Keratinocyte (primary cell): ENCODE results near the gene DAPK2. TPM values are rescaled to one million over a fixed set of nuclear protein-coding genes. Genes with fewer than 3 reads are reported as not detected.

Experiments
- DNase-seq: peaks from one replicate; pipeline ENCODE4 v3.0.0-alpha.2; 2011; ENCODE audit warnings: low read depth, missing footprints, low spot score
- FAIRE-seq: peaks from 2 replicates; lab custom pipeline; 2011; peaks lifted over from hg19 to GRCh38; lab: Jason Lieb, UNC
- H2AFZ ChIP-seq: 2 replicates; pipeline ENCODE4 v1.6.0; 2012; ENCODE audit warnings: low read length, control low read depth, inconsistent platforms; ENCODE audit not compliant: control insufficient read depth
- H3K27ac ChIP-seq: 2 replicates; pipeline ENCODE4 v1.5.1; 2011; ENCODE audit warnings: low read length; ENCODE audit not compliant: control insufficient read depth, insufficient read depth
- H3K27me3 ChIP-seq: 3 replicates; pipeline ENCODE4 v1.6.0; 2011; ENCODE audit warnings: low read length; ENCODE audit not compliant: control insufficient read depth, insufficient read depth; ENCODE audit errors: extremely low read depth
- H3K36me3 ChIP-seq, 2 experiments: 2 replicates in 1 of 2; 3 replicates in 1 of 2; pipeline ENCODE4 v1.5.1; 2011; ENCODE audit warnings: low read length in 2 of 2, mild to moderate bottlenecking in 1 of 2; ENCODE audit not compliant: control insufficient read depth in 2 of 2, insufficient read depth in 2 of 2; ENCODE audit errors: extremely low read depth in 1 of 2
- H3K4me1 ChIP-seq: 3 replicates; pipeline ENCODE4 v1.5.1; 2011; ENCODE audit warnings: low read length; ENCODE audit not compliant: control insufficient read depth, insufficient read depth; ENCODE audit errors: extremely low read depth
- H3K4me2 ChIP-seq: 3 replicates; pipeline ENCODE4 v1.6.0; 2011; ENCODE audit warnings: low read depth, low read length; ENCODE audit not compliant: control insufficient read depth, insufficient read depth; ENCODE audit errors: extremely low read depth
- H3K4me3 ChIP-seq, 3 experiments: fragments of 200-600 bp in 1 of 3; sonication (generic) in 1 of 3; 2 replicates in 2 of 3; 3 replicates in 1 of 3; pipeline ENCODE4 v1.5.1; 2011 to 2016; ENCODE audit warnings: low read length in 3 of 3, mild to moderate bottlenecking in 3 of 3, control low read depth in 2 of 3, inconsistent platforms in 1 of 3, low read depth in 1 of 3, mixed read lengths in 1 of 3, mixed run types in 1 of 3, moderate library complexity in 1 of 3; ENCODE audit not compliant: control insufficient read depth in 2 of 3, insufficient read depth in 2 of 3; ENCODE audit errors: extremely low read depth in 1 of 3
- H3K79me2 ChIP-seq: 2 replicates; pipeline ENCODE4 v1.6.0; 2012; ENCODE audit warnings: low read length; ENCODE audit not compliant: control insufficient read depth, insufficient read depth
- H3K9ac ChIP-seq: 3 replicates; pipeline ENCODE4 v1.6.0; 2011; ENCODE audit warnings: low read length; ENCODE audit not compliant: control insufficient read depth, insufficient read depth; ENCODE audit errors: extremely low read depth
- H3K9me1 ChIP-seq: 3 replicates; pipeline ENCODE4 v1.6.0; 2011; ENCODE audit warnings: low read length; ENCODE audit not compliant: control insufficient read depth, insufficient read depth; ENCODE audit errors: extremely low read depth
- H3K9me3 ChIP-seq: 2 replicates; pipeline ENCODE4 v1.5.1; 2012; ENCODE audit warnings: low read depth, low read length; ENCODE audit not compliant: control insufficient read depth
- H4K20me1 ChIP-seq: 3 replicates; pipeline ENCODE4 v1.6.0; 2011; ENCODE audit warnings: low read length; ENCODE audit not compliant: control insufficient read depth, insufficient read depth; ENCODE audit errors: extremely low read depth
- CTCF ChIP-seq, 3 experiments: IDR thresholded peaks in 1 of 3; conservative IDR thresholded peaks in 1 of 3; optimal IDR thresholded peaks in 1 of 3; 2 replicates in 2 of 3; 3 replicates in 1 of 3; pipeline versions ENCODE3 to v1.5.1; 2011; ENCODE audit warnings: low read length in 3 of 3, mild to moderate bottlenecking in 3 of 3, moderate library complexity in 2 of 3, control low read depth in 1 of 3, inconsistent platforms in 1 of 3; ENCODE audit not compliant: insufficient read depth in 2 of 3; ENCODE audit errors: extremely low read depth in 1 of 3
- EZH2 ChIP-seq: IDR thresholded peaks from one replicate; pipeline ENCODE4 v1.6.1; 2012; ENCODE audit warnings: inconsistent platforms, mild to moderate bottlenecking, low read length, moderate library complexity
- dilution Hi-C: fragments of 300-500 bp; cut with MboI; formaldehyde crosslinking; loops from one replicate; pipeline ENCODE4 v1.7.0; 2020; ENCODE audit warnings: low sequenced_read_pairs; ENCODE audit not compliant: extremely low pct_ligation_motif_present
- polyA plus RNA-seq, 5 experiments: library from polyadenylated mRNA; depleted of rRNA in 3 of 5; stranded (reverse) in 3 of 5; stranded (forward) in 1 of 5; unstranded in 1 of 5; fragments of >200 nt; gene quantifications; 1 replicate in 1 of 5; 2 replicates in 3 of 5; 3 replicates in 1 of 5; pipeline versions ENCODE4 v1.2.1 to v1.2.3, GENCODE V29; 2011 to 2012; ENCODE audit warnings: missing spikeins in 2 of 5, low read depth in 1 of 5, low replicate concordance in 1 of 5

Gene DAPK2
- polyA plus RNA-seq, 1 donor (not counting 4 experiments of a cell fraction or from before 2014, with no cell fraction given) = 1.4 TPM

- no peak overlapping the region for H3K27ac ChIP-seq
- H3K9ac ChIP-seq = no peak overlapping the region
- no peaks in the 10 kb centered on the region for H3K27me3 ChIP-seq
- no peak overlapping the region for H2AFZ ChIP-seq
- no peaks in the 10 kb centered on the region for H4K20me1 ChIP-seq
- H3K9me3 ChIP-seq = no peaks in the 10 kb centered on the region
- no peak overlapping the region for H3K4me3 ChIP-seq
- H3K4me2 ChIP-seq = no peak overlapping the region
- no peaks in the 10 kb centered on the region for H3K4me1 ChIP-seq
- TF ChIP-seq CTCF (optimal IDR thresholded peaks at IDR 0.05 in 1 of 3, IDR thresholded peaks at IDR 0.05 in 1 of 3, conservative IDR thresholded peaks at IDR 0.05 in 1 of 3; ENCODE audit: extremely low read depth in 1 of 3, insufficient read depth in 2 of 3, low read length in 3 of 3) = no peak
- no peak for TF ChIP-seq EZH2
- no peaks in the 10 kb centered on the region for H3K36me3 ChIP-seq
- DNase-seq (no peak), FAIRE-seq (no peak)
- dilution Hi-C loops = no loop called here
- no peaks in the 10 kb centered on the region for H3K9me1 ChIP-seq
- H3K79me2 ChIP-seq = no peaks in the 10 kb centered on the region
Measured at GRCh38 chr15:64035525-64035924, 10.8 kb downstream of the DAPK2 start.

GRCh38 chr15:64034519-64034918 lies 11.8 kb downstream of the DAPK2 start:
- no peaks in the 10 kb centered on the region for H3K36me3 ChIP-seq
- dilution Hi-C loops = no loop called here
- H3K9ac ChIP-seq = no peak overlapping the region
- no peak overlapping the region for H3K4me2 ChIP-seq
- H4K20me1 ChIP-seq = no peaks in the 10 kb centered on the region
- H3K27me3 ChIP-seq = no peaks in the 10 kb centered on the region
- H3K27ac ChIP-seq = no peak overlapping the region
- no peak overlapping the region for H3K4me3 ChIP-seq
- TF ChIP-seq EZH2 (no peak), CTCF (optimal IDR thresholded peaks at IDR 0.05 in 1 of 3, IDR thresholded peaks at IDR 0.05 in 1 of 3, conservative IDR thresholded peaks at IDR 0.05 in 1 of 3; ENCODE audit: extremely low read depth in 1 of 3, insufficient read depth in 2 of 3, low read length in 3 of 3) (no peak)
- H2AFZ ChIP-seq = no peak overlapping the region
- FAIRE-seq (no peak), DNase-seq (no peak)
- no peaks in the 10 kb centered on the region for H3K9me3 ChIP-seq
- H3K4me1 ChIP-seq = no peaks in the 10 kb centered on the region
- H3K79me2 ChIP-seq = no peaks in the 10 kb centered on the region
- no peaks in the 10 kb centered on the region for H3K9me1 ChIP-seq
